ENCODE measurements around the gene KRT86. TPM values are rescaled to one million over a fixed set of nuclear protein-coding genes. Genes with fewer than 3 reads are reported as not detected.

Gene KRT86
- polyA plus RNA-seq, 1 of the 3 experiments (the other 2 are of a cell fraction) = 0.56 TPM

DNA sequence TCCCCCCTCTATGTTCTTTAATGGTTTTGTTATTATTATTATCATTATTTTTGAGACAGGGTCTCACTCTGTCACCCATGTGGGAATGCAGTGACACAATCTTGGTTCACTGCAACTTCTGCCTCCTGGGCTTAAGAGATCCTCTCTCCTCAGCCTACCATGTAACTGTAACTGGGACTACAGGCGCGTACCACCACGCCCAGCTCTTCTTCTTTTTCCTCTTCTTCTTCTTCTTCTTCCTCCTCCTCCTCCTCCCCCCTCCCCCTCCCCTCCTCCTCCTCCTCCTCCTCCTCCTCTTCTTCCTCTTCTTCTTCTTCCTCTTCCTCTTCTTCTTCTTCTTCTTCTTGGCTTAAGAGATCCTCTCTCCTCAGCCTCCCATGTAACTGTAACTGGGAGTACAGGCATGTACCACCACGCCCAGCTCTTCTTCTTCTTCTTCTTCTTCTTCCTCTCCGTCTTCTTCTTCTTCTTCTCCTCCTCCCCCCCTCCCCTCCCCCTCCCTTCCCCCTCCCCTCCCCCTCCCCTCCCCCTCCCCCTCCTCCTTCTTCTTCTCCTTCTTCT, 46.8 kb upstream of the KRT86 start:
- H3K9ac ChIP-seq = no peak overlapping the region
- POLR2A ChIA-PET = no interaction called here
- peaks cover 42% of the 10 kb centered on the region for H3F3A ChIP-seq (replicated peaks; ENCODE audit: insufficient read depth)
- no peak for DNase-seq
- no peak overlapping the region for H3K27ac ChIP-seq (ENCODE audit: low read depth in 2 of 2, low read length in 1 of 2)
- no peak overlapping the region for H3K4me3 ChIP-seq (ENCODE audit: low read depth in 2 of 2, low read length in 1 of 2)
- 76% methylated on average over 5 of the region's 5 CpGs for WGBS (ENCODE audit: low lambda C conversion rate)
- H3K27me3 ChIP-seq (ENCODE audit: insufficient read depth) = no peaks in the 10 kb centered on the region
- H3K36me3 ChIP-seq (replicated peaks in 1 of 2; ENCODE audit: control insufficient read depth in 1 of 2, insufficient read depth in 2 of 2, low read length in 1 of 2) = no peaks in the 10 kb centered on the region
- no peaks in the 10 kb centered on the region for H3K9me2 ChIP-seq
- H3K9me3 ChIP-seq = peaks cover 4% of the 10 kb centered on the region; the same call in 1 of the 2 replicates
- H4K20me1 ChIP-seq (ENCODE audit: insufficient read depth) = no peaks in the 10 kb centered on the region
- H2AFZ ChIP-seq (ENCODE audit: low read depth) = no peak overlapping the region
- no peaks in the 10 kb centered on the region for H3K79me2 ChIP-seq (ENCODE audit: insufficient read depth)
- H3K4me1 ChIP-seq (ENCODE audit: control insufficient read depth in 1 of 2, insufficient read depth in 2 of 2, low read depth in 1 of 2, low read length in 1 of 2) = peaks cover 0 to 19% of the 10 kb centered on the region in 2 experiments; a peak in 3 of 4 replicates
- no peak overlapping the region for H3K4me2 ChIP-seq
- CTCF ChIA-PET = interaction anchor here (1.2 to 4.0 kb wide), 4 partner anchors 14 to 100 kb away, joined by 3 to 14 read pairs (median 5); no protein-coding TSS in a partner anchor
- TF ChIP-seq, protein P1, sequence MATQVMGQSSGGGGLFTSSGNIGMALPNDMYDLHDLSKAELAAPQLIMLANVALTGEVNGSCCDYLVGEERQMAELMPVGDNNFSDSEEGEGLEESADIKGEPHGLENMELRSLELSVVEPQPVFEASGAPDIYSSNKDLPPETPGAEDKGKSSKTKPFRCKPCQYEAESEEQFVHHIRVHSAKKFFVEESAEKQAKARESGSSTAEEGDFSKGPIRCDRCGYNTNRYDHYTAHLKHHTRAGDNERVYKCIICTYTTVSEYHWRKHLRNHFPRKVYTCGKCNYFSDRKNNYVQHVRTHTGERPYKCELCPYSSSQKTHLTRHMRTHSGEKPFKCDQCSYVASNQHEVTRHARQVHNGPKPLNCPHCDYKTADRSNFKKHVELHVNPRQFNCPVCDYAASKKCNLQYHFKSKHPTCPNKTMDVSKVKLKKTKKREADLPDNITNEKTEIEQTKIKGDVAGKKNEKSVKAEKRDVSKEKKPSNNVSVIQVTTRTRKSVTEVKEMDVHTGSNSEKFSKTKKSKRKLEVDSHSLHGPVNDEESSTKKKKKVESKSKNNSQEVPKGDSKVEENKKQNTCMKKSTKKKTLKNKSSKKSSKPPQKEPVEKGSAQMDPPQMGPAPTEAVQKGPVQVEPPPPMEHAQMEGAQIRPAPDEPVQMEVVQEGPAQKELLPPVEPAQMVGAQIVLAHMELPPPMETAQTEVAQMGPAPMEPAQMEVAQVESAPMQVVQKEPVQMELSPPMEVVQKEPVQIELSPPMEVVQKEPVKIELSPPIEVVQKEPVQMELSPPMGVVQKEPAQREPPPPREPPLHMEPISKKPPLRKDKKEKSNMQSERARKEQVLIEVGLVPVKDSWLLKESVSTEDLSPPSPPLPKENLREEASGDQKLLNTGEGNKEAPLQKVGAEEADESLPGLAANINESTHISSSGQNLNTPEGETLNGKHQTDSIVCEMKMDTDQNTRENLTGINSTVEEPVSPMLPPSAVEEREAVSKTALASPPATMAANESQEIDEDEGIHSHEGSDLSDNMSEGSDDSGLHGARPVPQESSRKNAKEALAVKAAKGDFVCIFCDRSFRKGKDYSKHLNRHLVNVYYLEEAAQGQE (IDR thresholded peaks at IDR 0.05; ENCODE audit: low read depth, low read length) = no peak
- TF ChIP-seq, protein P2, sequence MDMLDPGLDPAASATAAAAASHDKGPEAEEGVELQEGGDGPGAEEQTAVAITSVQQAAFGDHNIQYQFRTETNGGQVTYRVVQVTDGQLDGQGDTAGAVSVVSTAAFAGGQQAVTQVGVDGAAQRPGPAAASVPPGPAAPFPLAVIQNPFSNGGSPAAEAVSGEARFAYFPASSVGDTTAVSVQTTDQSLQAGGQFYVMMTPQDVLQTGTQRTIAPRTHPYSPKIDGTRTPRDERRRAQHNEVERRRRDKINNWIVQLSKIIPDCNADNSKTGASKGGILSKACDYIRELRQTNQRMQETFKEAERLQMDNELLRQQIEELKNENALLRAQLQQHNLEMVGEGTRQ (IDR thresholded peaks at IDR 0.05; ENCODE audit: borderline replicate concordance, low read depth, low read length) = no peak
- TF ChIP-seq FOXM1 (IDR thresholded peaks at IDR 0.05; ENCODE audit: low read depth) (no peak), TEAD4 (IDR thresholded peaks at IDR 0.05; ENCODE audit: borderline replicate concordance, insufficient read depth) (no peak), POLR2AphosphoS5 (IDR thresholded peaks at IDR 0.05; ENCODE audit: low read depth, low read length) (no peak), CHD2 (IDR thresholded peaks at IDR 0.05; ENCODE audit: low read length, partially characterized antibody) (no peak), RCOR1 (IDR thresholded peaks at IDR 0.05; ENCODE audit: low read length) (no peak), FOSL2 (IDR thresholded peaks at IDR 0.05; ENCODE audit: borderline replicate concordance, low read depth) (no peak), TAF1 (IDR thresholded peaks at IDR 0.05; ENCODE audit: borderline replicate concordance, low read depth, low read length) (no peak)
- TF ChIP-seq, protein P3, sequence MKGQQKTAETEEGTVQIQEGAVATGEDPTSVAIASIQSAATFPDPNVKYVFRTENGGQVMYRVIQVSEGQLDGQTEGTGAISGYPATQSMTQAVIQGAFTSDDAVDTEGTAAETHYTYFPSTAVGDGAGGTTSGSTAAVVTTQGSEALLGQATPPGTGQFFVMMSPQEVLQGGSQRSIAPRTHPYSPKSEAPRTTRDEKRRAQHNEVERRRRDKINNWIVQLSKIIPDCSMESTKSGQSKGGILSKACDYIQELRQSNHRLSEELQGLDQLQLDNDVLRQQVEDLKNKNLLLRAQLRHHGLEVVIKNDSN (IDR thresholded peaks at IDR 0.05; ENCODE audit: borderline replicate concordance, low read depth) = no peak
- TF ChIP-seq, protein P4, sequence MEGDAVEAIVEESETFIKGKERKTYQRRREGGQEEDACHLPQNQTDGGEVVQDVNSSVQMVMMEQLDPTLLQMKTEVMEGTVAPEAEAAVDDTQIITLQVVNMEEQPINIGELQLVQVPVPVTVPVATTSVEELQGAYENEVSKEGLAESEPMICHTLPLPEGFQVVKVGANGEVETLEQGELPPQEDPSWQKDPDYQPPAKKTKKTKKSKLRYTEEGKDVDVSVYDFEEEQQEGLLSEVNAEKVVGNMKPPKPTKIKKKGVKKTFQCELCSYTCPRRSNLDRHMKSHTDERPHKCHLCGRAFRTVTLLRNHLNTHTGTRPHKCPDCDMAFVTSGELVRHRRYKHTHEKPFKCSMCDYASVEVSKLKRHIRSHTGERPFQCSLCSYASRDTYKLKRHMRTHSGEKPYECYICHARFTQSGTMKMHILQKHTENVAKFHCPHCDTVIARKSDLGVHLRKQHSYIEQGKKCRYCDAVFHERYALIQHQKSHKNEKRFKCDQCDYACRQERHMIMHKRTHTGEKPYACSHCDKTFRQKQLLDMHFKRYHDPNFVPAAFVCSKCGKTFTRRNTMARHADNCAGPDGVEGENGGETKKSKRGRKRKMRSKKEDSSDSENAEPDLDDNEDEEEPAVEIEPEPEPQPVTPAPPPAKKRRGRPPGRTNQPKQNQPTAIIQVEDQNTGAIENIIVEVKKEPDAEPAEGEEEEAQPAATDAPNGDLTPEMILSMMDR (IDR thresholded peaks at IDR 0.05) = no peak
- TF ChIP-seq, protein P5, sequence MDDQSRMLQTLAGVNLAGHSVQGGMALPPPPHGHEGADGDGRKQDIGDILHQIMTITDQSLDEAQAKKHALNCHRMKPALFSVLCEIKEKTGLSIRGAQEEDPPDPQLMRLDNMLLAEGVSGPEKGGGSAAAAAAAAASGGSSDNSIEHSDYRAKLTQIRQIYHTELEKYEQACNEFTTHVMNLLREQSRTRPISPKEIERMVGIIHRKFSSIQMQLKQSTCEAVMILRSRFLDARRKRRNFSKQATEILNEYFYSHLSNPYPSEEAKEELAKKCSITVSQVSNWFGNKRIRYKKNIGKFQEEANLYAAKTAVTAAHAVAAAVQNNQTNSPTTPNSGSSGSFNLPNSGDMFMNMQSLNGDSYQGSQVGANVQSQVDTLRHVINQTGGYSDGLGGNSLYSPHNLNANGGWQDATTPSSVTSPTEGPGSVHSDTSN (IDR thresholded peaks at IDR 0.05) = no peak
